Posterior vena cava (tissue), 2 donors: Measurements from ENCODE around the gene CX3CL1. TPM values are rescaled to one million over a fixed set of nuclear protein-coding genes. Genes with fewer than 3 reads are reported as not detected.
A peak's percentile ranks its signal among the peaks of the same experiment; 100 is the strongest.

Experiments used
- DNase-seq: peaks from one replicate; pipeline ENCODE4 v3.0.0-alpha.2; 2020; ENCODE audit warnings: low spot score
- intact Hi-C, 2 donors: fragments of 100-400 bp; cut with DNase I; formaldehyde crosslinking; loops; one replicate each; pipeline versions ENCODE4 v1.14.1 to v1.14.2; 2022 to 2023
- total RNA-seq, 2 donors: library from RNA; stranded (reverse); fragmentation: NEBNext Ultra II Directional; extraction: Animal tissue kit (Norgen Biotek cat#: 25700); gene quantifications; one replicate each; pipeline ENCODE4 v1.2.1, GENCODE V29; 2021
- donor health status: DM: yes; HTN: yes; CAD: no.
- donor health status: DM: yes; HTN: yes; CAD: no.

Gene CX3CL1
- total RNA-seq, 2 donors from 2014 or later: 36.2 to 45.2 TPM

DNA sequence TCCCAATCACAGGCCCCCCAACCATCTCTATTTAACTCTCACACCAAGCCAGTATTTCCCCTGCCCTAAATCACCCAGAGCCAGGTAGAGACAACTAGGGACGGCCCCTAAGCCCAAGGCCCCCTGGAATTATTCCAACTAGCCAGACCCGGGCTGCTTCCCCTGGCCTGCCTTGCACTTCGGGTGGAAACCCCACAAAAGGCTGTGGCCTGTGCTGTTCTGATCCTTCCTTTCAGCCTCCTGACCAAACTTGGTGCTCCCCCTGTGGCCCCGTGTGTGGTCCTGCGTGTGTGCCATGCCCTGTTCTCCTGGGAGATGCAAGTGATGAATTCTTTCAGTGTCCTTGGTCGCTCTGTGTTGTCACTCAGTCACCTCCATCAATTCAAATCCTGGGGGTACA, 47.2 kb downstream of the CX3CL1 start:
- intact Hi-C loops: loop anchor here (2.0 to 5.0 kb wide), 4 partner anchors 37 to 482 kb away; no protein-coding TSS in a partner anchor

DNA sequence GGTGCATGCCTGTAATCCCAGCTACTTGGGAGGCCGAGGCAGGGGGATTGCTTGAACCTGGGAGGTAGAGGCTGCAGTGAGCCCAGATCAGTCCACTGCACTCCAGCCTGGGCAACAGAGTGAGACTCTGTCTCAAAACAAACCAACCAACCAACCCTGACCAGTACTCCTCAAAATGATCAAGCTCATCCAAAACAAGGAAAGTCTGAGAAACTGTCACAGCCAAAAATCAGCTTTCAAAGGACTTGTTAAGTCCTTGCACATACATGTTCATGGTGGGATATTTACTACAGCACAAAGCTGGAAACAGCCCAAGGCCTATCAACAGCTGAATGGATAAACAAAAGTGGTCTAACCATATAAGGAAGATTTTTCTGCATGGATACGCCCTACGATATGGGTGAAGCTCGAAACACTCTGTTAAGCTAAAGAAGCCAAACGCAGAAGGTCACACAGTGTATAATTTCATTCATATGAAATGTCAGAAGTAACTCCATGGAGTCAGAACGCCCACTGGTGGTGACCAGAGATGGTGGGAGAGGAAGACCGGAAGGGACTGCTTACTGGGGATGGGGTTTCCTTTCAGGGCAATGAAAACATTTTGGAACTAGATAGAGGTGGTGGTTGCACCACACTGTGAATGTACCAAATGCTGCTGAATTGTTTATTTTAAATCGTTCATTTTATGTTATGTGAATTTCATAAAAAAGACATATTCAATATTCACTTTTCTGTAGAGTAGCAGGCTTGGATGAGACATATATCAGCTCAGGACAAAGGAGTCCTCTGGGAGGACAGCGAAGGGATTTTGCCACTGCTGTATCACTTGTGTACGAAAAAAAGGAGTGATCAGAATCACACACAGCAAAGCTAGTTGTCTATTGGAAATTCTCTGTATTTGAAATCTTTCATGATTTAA, 50.0 kb downstream of the CX3CL1 start:
- peak; percentile 54 for DNase-seq
- intact Hi-C loops: loop anchor here in 1 of 2 donors (2.0 kb wide), 1 partner anchor 121 kb away; no protein-coding TSS in a partner anchor

More for the DNA sequence above, 47.2 kb downstream of the CX3CL1 start:
- no peak for DNase-seq

GRCh38 chr16:57423152-57423551, 50.9 kb downstream of the CX3CL1 start:
- no peak for DNase-seq
- intact Hi-C loops: loop anchor here in 1 of 2 donors (2.0 kb wide), 1 partner anchor 122 kb away; no protein-coding TSS in a partner anchor

- no peak for DNase-seq
- intact Hi-C loops: no loop called here
These were observed 52.3 kb downstream of the CX3CL1 start for GRCh38 chr16:57424583-57424982.

DNA sequence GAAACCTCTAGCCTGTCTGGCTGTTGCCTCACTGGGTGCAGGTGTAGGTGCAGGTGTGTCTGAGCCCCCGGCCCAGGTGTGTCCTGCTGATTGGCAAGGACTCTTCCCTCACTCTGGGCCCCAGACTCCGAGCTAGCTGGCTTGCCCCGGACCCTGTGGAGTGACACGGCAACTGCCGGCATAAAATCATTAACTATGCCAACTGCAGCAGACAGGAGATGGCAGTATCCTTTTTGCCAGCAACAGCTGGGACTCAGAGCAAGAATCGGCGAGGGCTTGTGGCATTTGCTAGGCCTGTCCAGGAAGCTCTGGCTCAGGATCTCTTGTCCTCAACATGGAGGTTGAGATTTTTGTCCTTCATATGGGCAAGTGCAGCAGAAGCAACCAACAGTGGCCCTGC, 54.1 kb downstream of the CX3CL1 start:
- intact Hi-C loops: no loop called here
- no peak for DNase-seq

- intact Hi-C loops: no loop called here
- DNase-seq: no peak
These were observed 55.0 kb downstream of the CX3CL1 start for GRCh38 chr16:57427307-57427706.

DNA sequence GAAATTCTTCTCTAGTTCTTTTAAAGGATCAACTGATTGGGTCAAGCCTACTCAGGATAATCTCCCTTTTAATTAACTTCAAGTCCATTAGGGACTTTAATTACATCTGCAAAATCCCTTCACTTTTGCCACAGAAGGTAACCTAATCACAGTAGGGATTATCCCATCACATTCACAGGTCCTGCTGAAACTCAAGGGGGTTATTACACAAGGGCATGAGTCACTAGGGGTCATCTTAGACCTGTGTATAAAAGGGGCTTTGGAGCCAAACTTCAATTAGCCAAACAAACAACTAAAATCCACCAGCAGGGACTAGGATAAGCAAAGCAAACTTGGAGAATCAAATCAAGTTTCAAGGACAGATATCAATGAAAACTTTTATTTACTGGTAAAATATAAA, 55.5 kb downstream of the CX3CL1 start:
- no peak for DNase-seq

GRCh38 chr16:57430955-57431354, 58.7 kb downstream of the CX3CL1 start:
- no peak for DNase-seq
- intact Hi-C loops: no loop called here

More for the DNA sequence above, 55.5 kb downstream of the CX3CL1 start:
- intact Hi-C loops: loop anchor here in 1 of 2 donors (2.0 kb wide), 1 partner anchor 201 kb away; no protein-coding TSS in a partner anchor

GRCh38 chr16:57432505-57432904, 60.2 kb downstream of the CX3CL1 start:
- DNase-seq: no peak
- intact Hi-C loops: no loop called here

DNA sequence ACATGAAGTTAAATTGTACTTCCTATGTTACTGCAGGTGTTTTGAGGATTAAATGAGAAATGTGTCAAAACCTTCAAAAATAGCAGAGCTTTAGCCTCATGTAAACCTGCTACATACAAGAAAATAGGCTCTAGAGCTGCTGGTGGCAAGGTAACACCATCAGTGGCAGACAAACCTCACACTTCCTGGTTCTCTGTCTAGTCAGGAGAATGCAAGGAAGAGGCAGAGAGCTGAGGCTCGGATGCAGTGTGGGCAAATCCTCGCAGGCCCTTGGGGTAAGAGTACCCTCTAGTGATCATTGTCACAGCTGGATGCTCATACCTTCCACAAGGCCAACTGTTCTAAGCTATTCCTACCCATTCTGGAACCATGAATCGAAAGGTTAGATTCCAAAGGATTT, 60.7 kb downstream of the CX3CL1 start:
- no peak for DNase-seq
- intact Hi-C loops: no loop called here

GRCh38 chr16:57434003-57434402, 61.7 kb downstream of the CX3CL1 start:
- intact Hi-C loops: no loop called here
- DNase-seq: no peak

Other genes starting within 250 kb of the CX3CL1 start
- gene PSME3IP1, start 186.5 kb upstream of the CX3CL1 start, total RNA-seq: 10 to 100 TPM; 56.0 to 56.1 TPM
- gene RSPRY1, start 186.2 kb upstream of the CX3CL1 start, total RNA-seq: 10 to 100 TPM; 26.8 to 27.6 TPM
- gene ARL2BP, start 127.2 kb upstream of the CX3CL1 start, total RNA-seq: 10 to 100 TPM; 48.4 to 49.6 TPM
- 1 to 10 TPM; 1.7 to 3.8 TPM for gene PLLP, start 87.8 kb upstream of the CX3CL1 start, total RNA-seq
- gene CCL22, start 13.7 kb upstream of the CX3CL1 start, total RNA-seq: under 1 TPM; 0.19 to 0.46 TPM
- gene CCL17, start 32.3 kb downstream of the CX3CL1 start, total RNA-seq: not detected
- 10 to 100 TPM; 23.5 to 33.4 TPM for gene CIAPIN1, start 74.9 kb downstream of the CX3CL1 start, total RNA-seq
- 10 to 100 TPM; 30.1 to 39.6 TPM for gene COQ9, start 75.0 kb downstream of the CX3CL1 start, total RNA-seq
- gene POLR2C, start 90.2 kb downstream of the CX3CL1 start, total RNA-seq: 10 to 100 TPM; 39.4 to 40.3 TPM
- 10 to 100 TPM; 29.2 to 31.1 TPM for gene DOK4, start 114.0 kb downstream of the CX3CL1 start, total RNA-seq
- 10 to 100 TPM; 16.9 to 18.3 TPM for gene CCDC102A, start 164.1 kb downstream of the CX3CL1 start, total RNA-seq
- under 1 TPM; 0.05 to 0.32 TPM for gene ADGRG5, start 170.2 kb downstream of the CX3CL1 start, total RNA-seq